GM10266 (cell line): ENCODE results near the gene CEP192.
"Not testable (repeated sequence)": the region's sequence is repeated elsewhere in the genome, so short reads cannot be mapped to it uniquely, and the experiment has no call there.

Source experiments
- DNase-seq: peaks from one replicate; pipeline ENCODE4 v3.0.0; 2012; ENCODE audit errors: extremely low spot score
- TF ChIP-seq, protein P1 (sequence below): IDR thresholded peaks from 2 replicates; pipeline ENCODE4 v1.5.1; 2012; ENCODE audit warnings: mild to moderate bottlenecking, low read depth; ENCODE audit not compliant: control insufficient read depth, insufficient read depth; ENCODE audit errors: missing control alignments

Gene CEP192

GRCh38 chr18:12975488-12975887, 15.7 kb upstream of the CEP192 start:
- TF ChIP-seq, protein P1, sequence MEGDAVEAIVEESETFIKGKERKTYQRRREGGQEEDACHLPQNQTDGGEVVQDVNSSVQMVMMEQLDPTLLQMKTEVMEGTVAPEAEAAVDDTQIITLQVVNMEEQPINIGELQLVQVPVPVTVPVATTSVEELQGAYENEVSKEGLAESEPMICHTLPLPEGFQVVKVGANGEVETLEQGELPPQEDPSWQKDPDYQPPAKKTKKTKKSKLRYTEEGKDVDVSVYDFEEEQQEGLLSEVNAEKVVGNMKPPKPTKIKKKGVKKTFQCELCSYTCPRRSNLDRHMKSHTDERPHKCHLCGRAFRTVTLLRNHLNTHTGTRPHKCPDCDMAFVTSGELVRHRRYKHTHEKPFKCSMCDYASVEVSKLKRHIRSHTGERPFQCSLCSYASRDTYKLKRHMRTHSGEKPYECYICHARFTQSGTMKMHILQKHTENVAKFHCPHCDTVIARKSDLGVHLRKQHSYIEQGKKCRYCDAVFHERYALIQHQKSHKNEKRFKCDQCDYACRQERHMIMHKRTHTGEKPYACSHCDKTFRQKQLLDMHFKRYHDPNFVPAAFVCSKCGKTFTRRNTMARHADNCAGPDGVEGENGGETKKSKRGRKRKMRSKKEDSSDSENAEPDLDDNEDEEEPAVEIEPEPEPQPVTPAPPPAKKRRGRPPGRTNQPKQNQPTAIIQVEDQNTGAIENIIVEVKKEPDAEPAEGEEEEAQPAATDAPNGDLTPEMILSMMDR, result no peak
- no peak for DNase-seq

DNA sequence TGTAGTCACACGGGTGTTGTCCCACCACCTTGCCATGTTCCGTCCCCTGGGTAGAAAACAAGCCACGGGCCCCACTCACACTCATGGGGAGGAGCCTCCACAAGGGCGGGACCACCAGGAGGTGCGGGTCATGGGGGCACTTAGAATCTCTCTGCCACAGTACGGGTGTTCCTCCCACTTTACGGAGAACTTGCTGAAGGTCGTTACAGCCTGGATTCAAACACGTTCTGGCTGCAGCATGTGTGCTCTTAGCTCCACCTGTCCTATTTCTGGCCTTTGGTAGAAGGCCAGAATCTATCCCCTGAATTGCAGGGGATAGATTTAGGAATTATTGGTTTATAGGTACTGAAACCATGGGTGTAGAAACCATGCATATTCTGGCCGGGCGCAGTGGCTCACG, 14.9 kb upstream of the CEP192 start:
- DNase-seq, result no peak
- TF ChIP-seq, protein P1, result no peak

GRCh38 chr18:12980065-12980464, 11.1 kb upstream of the CEP192 start:
- DNase-seq, result not testable (repeated sequence)

DNA sequence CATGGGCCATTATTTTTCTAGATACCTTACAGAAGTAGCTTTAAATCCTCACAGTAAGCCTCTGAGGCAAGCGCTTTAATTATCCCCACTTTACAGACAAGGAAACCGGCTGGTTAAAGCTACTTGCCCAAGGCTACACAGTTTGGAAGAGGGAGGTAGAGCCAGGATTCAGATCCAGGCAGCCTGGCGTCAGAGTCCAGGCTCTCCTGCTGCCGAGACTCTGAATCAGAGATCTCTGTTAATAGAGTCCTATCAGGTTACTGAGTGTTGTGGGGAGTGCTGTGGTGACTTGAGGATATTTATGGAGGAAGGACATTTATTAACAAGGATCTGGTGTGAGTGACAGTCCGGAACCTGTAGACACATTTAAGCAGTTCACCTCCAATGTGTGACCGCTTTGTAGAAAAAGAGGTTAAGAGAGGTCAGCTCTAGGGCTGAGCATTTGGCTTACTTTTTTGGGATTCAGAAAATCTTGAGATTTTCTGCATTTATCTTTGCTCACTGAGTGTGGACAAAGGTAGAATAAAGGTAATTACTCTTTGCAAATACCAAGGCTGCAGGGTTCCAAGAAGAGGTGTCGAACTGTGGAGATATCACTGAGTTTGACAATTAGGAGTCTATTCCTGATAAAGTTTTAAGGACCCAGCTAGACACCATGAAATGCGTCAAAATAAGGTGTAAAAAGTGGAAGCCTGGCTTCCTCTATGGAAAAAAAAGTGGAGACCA, 1.6 kb upstream of the CEP192 start:
- TF ChIP-seq, protein P1, result no peak
- no peak for DNase-seq

- DNase-seq, result no peak
- TF ChIP-seq, protein P1, result no peak
Measured at GRCh38 chr18:12990123-12990475, 1.1 kb upstream of the CEP192 start.

- DNase-seq, result no peak
- TF ChIP-seq, protein P1, result no peak
Measured at GRCh38 chr18:12990641-12990966, 558 bp upstream of the CEP192 start.

DNA sequence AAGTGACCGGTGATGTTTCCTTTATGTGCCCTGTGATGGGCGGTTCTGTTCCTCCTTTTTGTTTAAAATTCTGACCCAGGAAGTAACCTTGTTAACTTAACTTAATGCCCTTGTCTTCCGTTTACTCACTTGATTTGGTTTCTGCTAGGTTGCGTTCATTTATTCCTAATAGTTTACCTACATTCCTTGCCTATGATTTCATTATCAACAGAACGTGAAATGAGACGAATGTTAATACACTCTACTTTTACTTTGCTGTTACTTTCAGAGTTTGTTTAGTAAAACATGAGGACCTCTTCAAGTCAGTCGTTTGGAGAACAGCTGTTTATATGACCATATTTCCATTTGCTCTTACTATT, 638 bp downstream of the CEP192 start:
- TF ChIP-seq, protein P1, result no peak
- no peak for DNase-seq

DNA sequence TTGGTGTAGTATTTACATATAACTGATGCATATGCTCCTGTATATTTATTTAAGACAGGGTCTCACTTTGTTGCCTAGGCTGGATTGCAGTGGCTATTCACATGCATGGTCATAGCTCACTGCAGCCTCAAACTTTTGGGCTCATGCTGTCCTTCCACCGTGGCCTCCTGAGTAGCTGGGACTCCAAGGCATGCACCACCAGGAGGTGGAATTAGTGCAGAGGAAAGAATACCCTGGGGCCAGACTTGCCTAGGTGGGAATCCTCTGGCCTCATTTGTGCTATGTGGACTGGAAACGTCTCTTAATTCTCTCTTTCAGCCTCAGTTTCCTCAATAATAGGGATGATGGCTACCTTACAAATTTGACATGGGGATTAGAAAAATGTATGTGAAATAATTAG, 2.3 kb downstream of the CEP192 start:
- no peak for DNase-seq
- TF ChIP-seq, protein P1, result no peak
